Endothelial cell of umbilical vein (primary cell): ENCODE results near the gene DHDH. TPM values are rescaled to one million over a fixed set of nuclear protein-coding genes. Genes with fewer than 3 reads are reported as not detected.

Experiments used
- BruUV-seq: library from RNA; stranded (reverse); fragments of 400-500 nt; replicated peaks from 2 replicates; lab custom pipeline; 2021; lab: Mats Ljungman, UMichigan
- CTCF ChIA-PET: fragments of 300-600, 350-600 bp; sonication (Branson Sonifier 250); formaldehyde crosslinking; loops from one replicate; lab custom pipeline; 2021; ENCODE audit warnings: antibody characterized with exemption, inconsistent platforms; lab: Charles Lee
- POLR2A ChIA-PET: fragments of 300-600, 350-600 bp; sonication (Branson Sonifier 250); formaldehyde crosslinking; loops from one replicate; lab custom pipeline; 2021; ENCODE audit warnings: antibody characterized with exemption, inconsistent platforms; lab: Charles Lee
- DNase-seq: peaks from one replicate; pipeline ENCODE4 v3.0.0-alpha.2; 2011; ENCODE audit warnings: low read depth, low spot score
- FAIRE-seq: peaks from 2 replicates; lab custom pipeline; 2011; peaks lifted over from hg19 to GRCh38; lab: Jason Lieb, UNC
- H2AFZ ChIP-seq: 2 replicates; pipeline ENCODE4 v1.6.0; 2012; ENCODE audit warnings: low read depth, low read length, control low read depth, inconsistent platforms
- H3K27ac ChIP-seq: 2 replicates; pipeline ENCODE4 v1.5.1; 2011; ENCODE audit warnings: low read depth, mild to moderate bottlenecking, control low read depth, low read length, moderate library complexity; ENCODE audit not compliant: insufficient read depth
- H3K27me3 ChIP-seq, 2 experiments: 2 replicates each; pipeline versions ENCODE4 v1.6.0 to v1.6.1; 2011; ENCODE audit warnings: low read length in 2 of 2, mixed read lengths in 1 of 2; ENCODE audit not compliant: control insufficient read depth in 2 of 2, insufficient read depth in 2 of 2
- H3K36me3 ChIP-seq, 2 experiments: 2 replicates in 1 of 2; 3 replicates in 1 of 2; pipeline ENCODE4 v1.5.1; 2011; ENCODE audit warnings: low read length in 2 of 2, mild to moderate bottlenecking in 1 of 2, moderate library complexity in 1 of 2; ENCODE audit not compliant: control insufficient read depth in 2 of 2, insufficient read depth in 2 of 2; ENCODE audit errors: extremely low read depth in 1 of 2
- H3K4me1 ChIP-seq: 3 replicates; pipeline ENCODE4 v1.5.1; 2011; ENCODE audit warnings: mild to moderate bottlenecking, low read length; ENCODE audit not compliant: control insufficient read depth, insufficient read depth; ENCODE audit errors: extremely low read depth
- H3K4me2 ChIP-seq: 2 replicates; pipeline ENCODE4 v1.6.1; 2011; ENCODE audit warnings: low read length, control low read depth, mixed read lengths; ENCODE audit not compliant: insufficient read depth
- H3K4me3 ChIP-seq, 3 experiments: fragments of 200-600 bp in 1 of 3; sonication (generic), shearing (Covaris generic) in 1 of 3; replicated peaks in 1 of 3; 2 replicates each; pipeline ENCODE4 v1.5.1; 2011 to 2016; ENCODE audit warnings: control low read depth in 3 of 3, low read length in 3 of 3, mild to moderate bottlenecking in 2 of 3, inconsistent platforms in 1 of 3, low read depth in 1 of 3, moderate library complexity in 1 of 3; ENCODE audit not compliant: insufficient read depth in 1 of 3
- H3K79me2 ChIP-seq: 2 replicates; pipeline ENCODE4 v1.6.0; 2012; ENCODE audit warnings: low read length, inconsistent platforms; ENCODE audit not compliant: control insufficient read depth, insufficient read depth
- H3K9ac ChIP-seq: replicated peaks from 2 replicates; pipeline ENCODE3; 2011; ENCODE audit warnings: low read length, control low read depth; ENCODE audit not compliant: insufficient read depth; ENCODE audit errors: extremely low read depth
- H3K9me1 ChIP-seq: replicated peaks from 3 replicates; pipeline ENCODE4 v1.6.0; 2011; ENCODE audit warnings: mild to moderate bottlenecking, low read length; ENCODE audit not compliant: control insufficient read depth, insufficient read depth; ENCODE audit errors: extremely low read depth
- H3K9me3 ChIP-seq: replicated peaks from 2 replicates; pipeline ENCODE4 v1.5.1; 2012; ENCODE audit warnings: low read length, inconsistent platforms; ENCODE audit not compliant: control insufficient read depth, insufficient read depth
- H4K20me1 ChIP-seq: replicated peaks from 2 replicates; pipeline ENCODE3; 2011; ENCODE audit warnings: mild to moderate bottlenecking, low read length; ENCODE audit not compliant: control insufficient read depth, insufficient read depth; ENCODE audit errors: extremely low read depth
- CTCF ChIP-seq, 2 donors: IDR thresholded peaks; 1 replicate in 1 of 2; 2 replicates in 1 of 2; pipeline ENCODE4 v1.5.1; 2011; ENCODE audit warnings: low read length in 2 of 2, mild to moderate bottlenecking in 2 of 2, moderate library complexity in 2 of 2, control low read depth in 1 of 2, inconsistent platforms in 1 of 2, low read depth in 1 of 2; ENCODE audit not compliant: insufficient read depth in 1 of 2; ENCODE audit errors: extremely low read depth in 1 of 2
- EZH2 ChIP-seq: IDR thresholded peaks from 2 replicates; pipeline ENCODE4 v1.6.1; 2012; ENCODE audit warnings: borderline replicate concordance, low read depth, mild to moderate bottlenecking, moderate library complexity, low read length, inconsistent platforms; ENCODE audit not compliant: severe bottlenecking
- FOS ChIP-seq: IDR thresholded peaks from 2 replicates; pipeline ENCODE4 v1.6.1; 2011; ENCODE audit warnings: mild to moderate bottlenecking, low read length, moderate library complexity, borderline replicate concordance; ENCODE audit not compliant: insufficient read depth
- GATA2 ChIP-seq: IDR thresholded peaks from 2 replicates; pipeline ENCODE4 v1.7.0; 2011; ENCODE audit warnings: low read depth, mild to moderate bottlenecking, moderate library complexity, mixed read lengths, low read length; ENCODE audit not compliant: insufficient read length, insufficient read depth
- JUN ChIP-seq: IDR thresholded peaks from 2 replicates; pipeline ENCODE4 v1.6.1; 2011; ENCODE audit warnings: borderline replicate concordance, low read depth; ENCODE audit not compliant: insufficient read length, insufficient read depth
- MAX ChIP-seq: IDR thresholded peaks from 2 replicates; pipeline ENCODE4 v1.6.1; 2011; ENCODE audit not compliant: insufficient read depth, insufficient read length
- MYC ChIP-seq: IDR thresholded peaks from one replicate; pipeline ENCODE4 v1.6.1; 2011; ENCODE audit warnings: mild to moderate bottlenecking, low read depth, low read length
- POLR2A ChIP-seq: IDR thresholded peaks from 2 replicates; pipeline ENCODE4 v1.6.1; 2012; ENCODE audit warnings: low read depth, mild to moderate bottlenecking, control low read depth, low read length
- POLR2AphosphoS5 ChIP-seq: IDR thresholded peaks from 2 replicates; pipeline ENCODE4 v1.6.1; 2012; ENCODE audit warnings: low read depth, mild to moderate bottlenecking, control low read depth, low read length, moderate library complexity; ENCODE audit not compliant: insufficient read depth
- dilution Hi-C: fragments of 300-500 bp; cut with MboI; formaldehyde crosslinking; loops from one replicate; pipeline ENCODE4 v1.15.0; 2019; ENCODE audit warnings: low sequenced_read_pairs; ENCODE audit not compliant: extremely low pct_ligation_motif_present
- intact Hi-C: fragments of 100-400 bp; cut with micrococcal nuclease; formaldehyde crosslinking; loops from one replicate; pipeline ENCODE4 v1.10.0; 2022
- polyA plus RNA-seq, 4 experiments: library from polyadenylated mRNA; depleted of rRNA in 3 of 4; stranded (reverse) in 3 of 4; unstranded in 1 of 4; fragments of >200 nt; gene quantifications; 2 replicates each; pipeline versions ENCODE4 v1.2.1 to v1.2.3, GENCODE V29; 2011 to 2012; ENCODE audit warnings: missing spikeins in 1 of 4
- total RNA-seq: library from RNA; stranded (reverse); gene quantifications from 2 replicates; pipeline ENCODE4 v1.2.3, GENCODE V29; 2021

The DHDH gene
- total and polyA plus RNA-seq, 2 donors (not counting 3 experiments of a cell fraction or from before 2014, with no cell fraction given) = not detected

- CTCF ChIA-PET = interaction anchor here (0.8 kb wide), 1 partner anchor 64 kb away, joined by 4 read pairs; no protein-coding TSS in a partner anchor
- POLR2A ChIA-PET = no interaction called here
- H3K27ac ChIP-seq = no peak overlapping the region
Measured at GRCh38 chr19:48906324-48906723, 27.2 kb upstream of the DHDH start.

More at GRCh38 chr19:48906324-48906723, 27.2 kb upstream of the DHDH start:
- intact Hi-C loops (no loop called here), dilution Hi-C loops (no loop called here)
- H3K9ac ChIP-seq = no peak overlapping the region
- BruUV-seq = no TSS peak
- H2AFZ ChIP-seq = no peak overlapping the region
- TF ChIP-seq POLR2AphosphoS5 = no peak
- no peak for TF ChIP-seq POLR2A
- no peak for TF ChIP-seq MYC
- TF ChIP-seq MAX = no peak
- no peak for TF ChIP-seq JUN
- TF ChIP-seq FOS = no peak
- no peak for TF ChIP-seq GATA2
- no peak for TF ChIP-seq EZH2
- TF ChIP-seq CTCF (IDR thresholded peaks at IDR 0.05; ENCODE audit: extremely low read depth in 1 of 2, insufficient read depth in 1 of 2, low read depth in 1 of 2, low read length in 2 of 2) = no peak
- peaks cover 2 to 22% of the 10 kb centered on the region in 2 experiments for H3K36me3 ChIP-seq
- FAIRE-seq (no peak), DNase-seq (no peak)
- H3K79me2 ChIP-seq = peaks cover 6% of the 10 kb centered on the region
- H3K4me3 ChIP-seq = no peak overlapping the region
- H4K20me1 ChIP-seq = no peaks in the 10 kb centered on the region
- no peaks in the 10 kb centered on the region for H3K9me1 ChIP-seq
- H3K27me3 ChIP-seq = no peaks in the 10 kb centered on the region
- H3K4me1 ChIP-seq = peaks cover 3% of the 10 kb centered on the region
- no peaks in the 10 kb centered on the region for H3K9me3 ChIP-seq
- no peak overlapping the region for H3K4me2 ChIP-seq
